ENCODE measurements around the gene LRIT3.

GRCh38 chr4:109890076-109890475 is 42.2 kb downstream of the LRIT3 start:
- no peak for TF ChIP-seq CTCF (conservative IDR thresholded peaks at IDR 0.05)
- TF ChIP-seq EZH2 (IDR thresholded peaks at IDR 0.05; ENCODE audit: low read depth): no peak

Measured in PC-9 (cell line).